OCI-LY1 (cell line): ENCODE data around the gene CEP131.

Experiments
- H2AFZ ChIP-seq: fragments of 200-600 bp; sonication (generic), shearing (Covaris generic); 2 replicates; pipeline ENCODE4 v1.6.0; 2014; ENCODE audit warnings: antibody characterized with exemption, mild to moderate bottlenecking, low read length
- H3F3A ChIP-seq: fragments of 200-600 bp; sonication (generic), shearing (Covaris generic); 2 replicates; pipeline ENCODE4 v1.6.0; 2014; ENCODE audit warnings: mild to moderate bottlenecking, antibody characterized with exemption, low read length, moderate library complexity; ENCODE audit not compliant: insufficient read depth
- H3K27ac ChIP-seq: fragments of 200-600 bp; sonication (generic); 2 replicates; pipeline ENCODE4 v1.5.1; 2014; ENCODE audit warnings: low read length, mixed run types, mild to moderate bottlenecking, low read depth; ENCODE audit not compliant: poor library complexity, severe bottlenecking
- H3K27me3 ChIP-seq: fragments of 200-600 bp; sonication (generic); 2 replicates; pipeline ENCODE4 v1.6.0; 2014; ENCODE audit warnings: antibody characterized with exemption, mild to moderate bottlenecking, low read length, moderate library complexity; ENCODE audit not compliant: insufficient read depth
- H3K36me3 ChIP-seq: fragments of 200-600 bp; sonication (generic); 2 replicates; pipeline ENCODE4 v1.6.1; 2014; ENCODE audit warnings: mild to moderate bottlenecking, antibody characterized with exemption, low read length, moderate library complexity, mixed read lengths; ENCODE audit not compliant: insufficient read depth
- H3K4me1 ChIP-seq: fragments of 200-600 bp; sonication (generic); 2 replicates; pipeline ENCODE4 v1.5.1; 2014; ENCODE audit warnings: mild to moderate bottlenecking, low read length, moderate library complexity; ENCODE audit not compliant: insufficient read depth, severe bottlenecking
- H3K4me2 ChIP-seq: fragments of 200-600 bp; sonication (generic), shearing (Covaris generic); 2 replicates; pipeline ENCODE4 v1.6.1; 2014; ENCODE audit warnings: low read length
- H3K4me3 ChIP-seq: fragments of 200-600 bp; sonication (generic); 2 replicates; pipeline ENCODE4 v1.5.1; 2014; ENCODE audit warnings: low read length, low read depth, mild to moderate bottlenecking, mixed read lengths; ENCODE audit not compliant: poor library complexity, severe bottlenecking
- H3K79me2 ChIP-seq: fragments of 200-600 bp; shearing (Covaris generic); 2 replicates; pipeline ENCODE4 v1.6.1; 2016; ENCODE audit warnings: mixed run types, low read length, mixed read lengths; ENCODE audit not compliant: insufficient read depth
- H3K9ac ChIP-seq: fragments of 200-600 bp; sonication (generic), shearing (Covaris generic); 2 replicates; pipeline ENCODE4 v1.6.1; 2014; ENCODE audit warnings: mild to moderate bottlenecking, low read length, mixed read lengths
- H3K9me2 ChIP-seq: fragments of 200-600 bp; sonication (generic), shearing (Covaris generic); 2 replicates; pipeline ENCODE4 v1.6.1; 2014; ENCODE audit warnings: low read depth, mild to moderate bottlenecking, low read length, mixed read lengths
- H3K9me3 ChIP-seq: fragments of 200-600 bp; shearing (Covaris generic); 2 replicates; pipeline ENCODE4 v1.6.1; 2014; ENCODE audit warnings: low read length, mixed read lengths
- H4K20me1 ChIP-seq: fragments of 200-600 bp; sonication (generic), shearing (Covaris generic); 2 replicates; pipeline ENCODE4 v1.6.0; 2016; ENCODE audit warnings: mild to moderate bottlenecking, low read length; ENCODE audit not compliant: insufficient read depth
- CTCF ChIP-seq: fragments of 200-600 bp; sonication (generic), shearing (Covaris generic); IDR thresholded peaks from 2 replicates; pipeline ENCODE4 v1.5.1; 2017; ENCODE audit warnings: mild to moderate bottlenecking, antibody characterized with exemption, low read length, moderate library complexity, mixed read lengths
- EZH2 ChIP-seq: fragments of 200-600 bp; sonication (generic), shearing (Covaris generic); IDR thresholded peaks from 2 replicates; pipeline ENCODE4 v1.8.0; 2017; ENCODE audit warnings: borderline replicate concordance, mixed run types, mild to moderate bottlenecking, antibody characterized with exemption, low read length, moderate library complexity, mixed read lengths

CEP131 gene

GRCh38 chr17:81267390-81268067, 44.8 kb upstream of the CEP131 start:
- Histone ChIP-seq H3K9me3 (no peaks in the 10 kb centered on the region), H3F3A (no peaks in the 10 kb centered on the region), H2AFZ (no peak overlapping the region), H3K4me1 (no peaks in the 10 kb centered on the region), H3K27me3 (no peaks in the 10 kb centered on the region), H3K4me2 (no peak overlapping the region), H3K79me2 (no peaks in the 10 kb centered on the region), H4K20me1 (no peaks in the 10 kb centered on the region), H3K9me2 (no peaks in the 10 kb centered on the region), H3K4me3 (no peak overlapping the region), H3K27ac (no peak overlapping the region), H3K36me3 (peaks cover 49% of the 10 kb centered on the region), H3K9ac (no peak overlapping the region)
- TF ChIP-seq EZH2 (no peak), CTCF (no peak)

- Histone ChIP-seq H3K4me1 (no peaks in the 10 kb centered on the region), H3K9me3 (no peaks in the 10 kb centered on the region), H3K9me2 (no peaks in the 10 kb centered on the region), H4K20me1 (no peaks in the 10 kb centered on the region), H2AFZ (no peak overlapping the region), H3K27ac (no peak overlapping the region), H3K36me3 (peaks cover 46% of the 10 kb centered on the region), H3K79me2 (no peaks in the 10 kb centered on the region), H3K27me3 (no peaks in the 10 kb centered on the region), H3K4me3 (no peak overlapping the region), H3K9ac (no peak overlapping the region), H3K4me2 (no peak overlapping the region), H3F3A (no peaks in the 10 kb centered on the region)
- no peak for TF ChIP-seq EZH2
- no peak for TF ChIP-seq CTCF
Measured at GRCh38 chr17:81265576-81265975, 42.8 kb upstream of the CEP131 start.

- peaks cover 47% of the 10 kb centered on the region for H3K36me3 ChIP-seq
- no peak overlapping the region for H3K9ac ChIP-seq
- TF ChIP-seq EZH2: no peak
- TF ChIP-seq CTCF: no peak
- no peak overlapping the region for H3K27ac ChIP-seq
- no peaks in the 10 kb centered on the region for H3F3A ChIP-seq
- H4K20me1 ChIP-seq: no peaks in the 10 kb centered on the region
- H3K79me2 ChIP-seq: no peaks in the 10 kb centered on the region
- H3K9me2 ChIP-seq: no peaks in the 10 kb centered on the region
- no peak overlapping the region for H2AFZ ChIP-seq
- no peaks in the 10 kb centered on the region for H3K9me3 ChIP-seq
- H3K27me3 ChIP-seq: no peaks in the 10 kb centered on the region
- H3K4me3 ChIP-seq: no peak overlapping the region
- H3K4me2 ChIP-seq: no peak overlapping the region
- no peaks in the 10 kb centered on the region for H3K4me1 ChIP-seq
Measured at GRCh38 chr17:81264640-81265039, 41.9 kb upstream of the CEP131 start.
